Panc1 (cell line): ENCODE measurements around the gene CTDP1. TPM values are rescaled to one million over a fixed set of nuclear protein-coding genes. Genes with fewer than 3 reads are reported as not detected.

Experiments
- ATAC-seq: fragments of 200-7000 bp; cut with Tn5 transposase; 2 replicates; pipeline ENCODE4 v1.9.1; 2020; ENCODE audit warnings: mild to moderate bottlenecking, moderate library complexity
- BruUV-seq: library from RNA; stranded (reverse); fragments of 400-500 nt; replicated peaks from 2 replicates; lab custom pipeline; 2021; lab: Mats Ljungman, UMichigan
- CTCF ChIA-PET: fragments of 300-600 bp; sonication (Branson Sonifier 250); formaldehyde crosslinking; loops from one replicate; lab custom pipeline; 2022; ENCODE audit warnings: antibody characterized with exemption; lab: Charles Lee
- POLR2A ChIA-PET: fragments of 300-600 bp; sonication (Branson Sonifier 250); formaldehyde crosslinking; loops from one replicate; lab custom pipeline; 2022; ENCODE audit warnings: antibody characterized with exemption; lab: Charles Lee
- DNase-seq: peaks from one replicate; pipeline ENCODE4 v3.0.0-alpha.2; 2010; ENCODE audit warnings: low read depth, low spot score
- H3K27ac ChIP-seq: 2 replicates; pipeline ENCODE4 v1.5.1; 2011; ENCODE audit warnings: mild to moderate bottlenecking, low read length, inconsistent platforms
- H3K27me3 ChIP-seq: fragments of 200-500 bp; sonication (Bioruptor generic); 2 replicates; pipeline ENCODE4 v1.6.0; 2014; ENCODE audit warnings: low read length, inconsistent platforms; ENCODE audit not compliant: control insufficient read depth, insufficient read depth
- H3K36me3 ChIP-seq: fragments of 200-500 bp; sonication (Bioruptor generic); 2 replicates; pipeline ENCODE4 v1.5.1; 2014; ENCODE audit warnings: inconsistent platforms, mild to moderate bottlenecking, low read length, moderate library complexity; ENCODE audit not compliant: control insufficient read depth, insufficient read depth
- H3K4me1 ChIP-seq: 2 replicates; pipeline ENCODE4 v1.5.1; 2011; ENCODE audit warnings: inconsistent platforms, mild to moderate bottlenecking, low read length, moderate library complexity; ENCODE audit not compliant: control insufficient read depth, insufficient read depth
- H3K4me3 ChIP-seq, 2 experiments: 2 replicates each; pipeline ENCODE4 v1.5.1; 2011 to 2012; ENCODE audit warnings: low read depth in 2 of 2, low read length in 2 of 2, mild to moderate bottlenecking in 2 of 2, inconsistent platforms in 1 of 2, moderate library complexity in 1 of 2
- H3K9me3 ChIP-seq: fragments of 200-500 bp; sonication (Bioruptor generic); 2 replicates; pipeline ENCODE4 v1.5.1; 2014; ENCODE audit warnings: low read depth, mild to moderate bottlenecking, inconsistent platforms, low read length, moderate library complexity; ENCODE audit not compliant: control insufficient read depth, insufficient read depth
- POLR2AphosphoS5 ChIP-seq: IDR thresholded peaks from 2 replicates; pipeline ENCODE4 v1.6.1; 2012; ENCODE audit warnings: mild to moderate bottlenecking, low read depth, low read length, moderate library complexity
- REST ChIP-seq, 2 experiments: IDR thresholded peaks; 2 replicates each; pipeline ENCODE4 v1.6.1; 2011 to 2012; ENCODE audit warnings: low read depth in 2 of 2, control low read depth in 1 of 2, low read length in 1 of 2, mild to moderate bottlenecking in 1 of 2, moderate library complexity in 1 of 2; ENCODE audit not compliant: insufficient read depth in 1 of 2
- SIN3A ChIP-seq: IDR thresholded peaks from 2 replicates; pipeline ENCODE4 v1.6.1; 2012; ENCODE audit warnings: low read depth, mild to moderate bottlenecking, low read length, moderate library complexity, borderline replicate concordance; ENCODE audit not compliant: insufficient read depth
- TCF7L2 ChIP-seq: IDR thresholded peaks from 2 replicates; pipeline ENCODE4 v1.6.1; 2011; ENCODE audit warnings: mild to moderate bottlenecking, low read depth, low read length, inconsistent platforms
- in situ Hi-C: cut with HindIII; loops from 2 replicates; pipeline ENCODE4 v1.10.0; 2016; ENCODE audit warnings: low sequenced_read_pairs, low pct_unique_long_range_greater_than_20kb
- intact Hi-C: fragments of 100-400 bp; cut with micrococcal nuclease; formaldehyde crosslinking; loops from one replicate; pipeline ENCODE4 v1.10.0; 2022; ENCODE audit not compliant: unreplicated experiment
- total RNA-seq: library from RNA; stranded (reverse); gene quantifications from one replicate; pipeline ENCODE4 v1.2.1, GENCODE V29; 2021; ENCODE audit not compliant: unreplicated experiment
- TF ChIP-seq, protein P1 (sequence below): fragments of 450-650 bp; IDR thresholded peaks from 2 replicates; pipeline ENCODE4 v1.5.1; 2017; ENCODE audit warnings: mild to moderate bottlenecking

Gene CTDP1
- total RNA-seq, 1 experiment from 2014 or later, result 52.8 TPM

GRCh38 chr18:79687806-79688205, 8.2 kb downstream of the CTDP1 start:
- Histone ChIP-seq H3K9me3 (no peaks in the 10 kb centered on the region), H3K36me3 (no peaks in the 10 kb centered on the region), H3K27me3 (no peaks in the 10 kb centered on the region), H3K4me3 (no peak overlapping the region), H3K27ac (no peak overlapping the region), H3K4me1 (no peaks in the 10 kb centered on the region; the same call in 1 of the 2 replicates)
- ChIA-PET CTCF (no interaction called here), POLR2A (no interaction called here)
- TF ChIP-seq POLR2AphosphoS5 (no peak), TCF7L2 (no peak), SIN3A (no peak), REST (IDR thresholded peaks at IDR 0.05; ENCODE audit: insufficient read depth in 1 of 2, low read depth in 2 of 2, low read length in 1 of 2) (no peak)
- TF ChIP-seq, protein P1, sequence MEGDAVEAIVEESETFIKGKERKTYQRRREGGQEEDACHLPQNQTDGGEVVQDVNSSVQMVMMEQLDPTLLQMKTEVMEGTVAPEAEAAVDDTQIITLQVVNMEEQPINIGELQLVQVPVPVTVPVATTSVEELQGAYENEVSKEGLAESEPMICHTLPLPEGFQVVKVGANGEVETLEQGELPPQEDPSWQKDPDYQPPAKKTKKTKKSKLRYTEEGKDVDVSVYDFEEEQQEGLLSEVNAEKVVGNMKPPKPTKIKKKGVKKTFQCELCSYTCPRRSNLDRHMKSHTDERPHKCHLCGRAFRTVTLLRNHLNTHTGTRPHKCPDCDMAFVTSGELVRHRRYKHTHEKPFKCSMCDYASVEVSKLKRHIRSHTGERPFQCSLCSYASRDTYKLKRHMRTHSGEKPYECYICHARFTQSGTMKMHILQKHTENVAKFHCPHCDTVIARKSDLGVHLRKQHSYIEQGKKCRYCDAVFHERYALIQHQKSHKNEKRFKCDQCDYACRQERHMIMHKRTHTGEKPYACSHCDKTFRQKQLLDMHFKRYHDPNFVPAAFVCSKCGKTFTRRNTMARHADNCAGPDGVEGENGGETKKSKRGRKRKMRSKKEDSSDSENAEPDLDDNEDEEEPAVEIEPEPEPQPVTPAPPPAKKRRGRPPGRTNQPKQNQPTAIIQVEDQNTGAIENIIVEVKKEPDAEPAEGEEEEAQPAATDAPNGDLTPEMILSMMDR, result no peak
- intact Hi-C loops (no loop called here), in situ Hi-C loops (no loop called here)
- no peak for ATAC-seq
- BruUV-seq, result no TSS peak
- DNase-seq, result no peak

GRCh38 chr18:79690071-79690470, 10.5 kb downstream of the CTDP1 start:
- intact Hi-C loops (no loop called here), in situ Hi-C loops (no loop called here)
- ATAC-seq (no peak), DNase-seq (no peak)
- Histone ChIP-seq H3K4me3 (no peak overlapping the region), H3K4me1 (no peaks in the 10 kb centered on the region), H3K27me3 (no peaks in the 10 kb centered on the region), H3K27ac (no peak overlapping the region), H3K36me3 (no peaks in the 10 kb centered on the region), H3K9me3 (no peaks in the 10 kb centered on the region)
- BruUV-seq, result no TSS peak
- CTCF ChIA-PET, result no interaction called here
- POLR2A ChIA-PET, result no interaction called here
- TF ChIP-seq, protein P1, result no peak
- TF ChIP-seq POLR2AphosphoS5 (no peak), REST (IDR thresholded peaks at IDR 0.05; ENCODE audit: insufficient read depth in 1 of 2, low read depth in 2 of 2, low read length in 1 of 2) (no peak), SIN3A (no peak), TCF7L2 (no peak)
